Tibial artery (tissue), 4 donors: ENCODE data around the gene NOP16.

ENCODE experiments used
- DNase-seq, 2 donors: peaks; one replicate each; pipeline ENCODE4 v3.0.0-alpha.2; 2019
- H3K27ac ChIP-seq, 2 donors: fragments of 200-600 bp; sonication (generic) in 1 of 2; 1 replicate in 1 of 2; 2 replicates in 1 of 2; pipeline ENCODE4 v1.5.1; 2018 to 2019; ENCODE audit warnings: mild to moderate bottlenecking in 1 of 2
- H3K27me3 ChIP-seq, 2 donors: fragments of 200-600 bp; sonication (generic) in 1 of 2; one replicate each; pipeline versions ENCODE4 v1.5.1 to v1.6.0; 2016 to 2019
- H3K36me3 ChIP-seq, 3 donors: fragments of 200-600 bp; sonication (generic) in 2 of 3; one replicate each; pipeline ENCODE4 v1.5.1; 2016 to 2019; ENCODE audit warnings: mild to moderate bottlenecking in 2 of 3
- H3K4me1 ChIP-seq, 4 donors: fragments of 200-600 bp; sonication (generic) in 2 of 4; 1 replicate in 3 of 4; 2 replicates in 1 of 4; pipeline ENCODE4 v1.5.1; 2016 to 2019
- H3K4me3 ChIP-seq, 2 donors: fragments of 200-600 bp; sonication (generic) in 1 of 2; 1 replicate in 1 of 2; 2 replicates in 1 of 2; pipeline ENCODE4 v1.5.1; 2018 to 2019; ENCODE audit warnings: mild to moderate bottlenecking in 2 of 2
- H3K9me3 ChIP-seq, 3 donors: fragments of 200-600 bp; sonication (generic) in 1 of 3; one replicate each; pipeline ENCODE4 v1.5.1; 2016 to 2019
- intact Hi-C: fragments of 100-400 bp; cut with DNase I; formaldehyde crosslinking; loops from one replicate; pipeline ENCODE4 v1.15.0; 2023; ENCODE audit warnings: low total_unique reads
- TF ChIP-seq, protein P1 (sequence below), 2 experiments: fragments of 200-600 bp in 1 of 2; fragments of 450-650 bp in 1 of 2; IDR thresholded peaks; one replicate each; pipeline ENCODE4 v1.5.1; 2017 to 2019; ENCODE audit warnings: antibody characterized with exemption in 2 of 2, mild to moderate bottlenecking in 1 of 2, moderate library complexity in 1 of 2

The NOP16 gene

DNA sequence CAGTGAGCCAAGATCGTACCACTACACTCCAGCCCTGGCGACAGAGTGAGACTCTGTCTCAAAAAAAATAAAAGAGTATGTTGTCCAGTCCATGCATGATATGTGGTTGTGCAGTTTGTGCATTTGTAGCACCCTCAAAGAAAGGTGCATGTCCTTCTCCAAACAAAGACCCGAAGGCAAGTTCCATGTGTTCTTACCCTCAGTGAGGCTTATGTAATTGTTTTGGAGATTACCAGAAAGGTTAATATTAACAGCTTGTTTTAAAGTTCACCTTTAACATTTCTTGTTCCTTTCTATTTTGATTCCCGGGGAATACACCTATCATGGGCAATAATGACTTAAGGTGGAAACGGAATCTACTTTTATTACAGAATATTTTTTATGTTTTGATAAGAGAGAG is 49.1 kb downstream of the NOP16 start:
- no peaks in the 10 kb centered on the region for H3K27me3 ChIP-seq
- H3K9me3 ChIP-seq: no peaks in the 10 kb centered on the region
- H3K27ac ChIP-seq: no peak overlapping the region
- H3K4me3 ChIP-seq: no peak overlapping the region
- peaks cover 18 to 49% (median 29%) of the 10 kb centered on the region in 3 donors for H3K36me3 ChIP-seq
- TF ChIP-seq, protein P1, sequence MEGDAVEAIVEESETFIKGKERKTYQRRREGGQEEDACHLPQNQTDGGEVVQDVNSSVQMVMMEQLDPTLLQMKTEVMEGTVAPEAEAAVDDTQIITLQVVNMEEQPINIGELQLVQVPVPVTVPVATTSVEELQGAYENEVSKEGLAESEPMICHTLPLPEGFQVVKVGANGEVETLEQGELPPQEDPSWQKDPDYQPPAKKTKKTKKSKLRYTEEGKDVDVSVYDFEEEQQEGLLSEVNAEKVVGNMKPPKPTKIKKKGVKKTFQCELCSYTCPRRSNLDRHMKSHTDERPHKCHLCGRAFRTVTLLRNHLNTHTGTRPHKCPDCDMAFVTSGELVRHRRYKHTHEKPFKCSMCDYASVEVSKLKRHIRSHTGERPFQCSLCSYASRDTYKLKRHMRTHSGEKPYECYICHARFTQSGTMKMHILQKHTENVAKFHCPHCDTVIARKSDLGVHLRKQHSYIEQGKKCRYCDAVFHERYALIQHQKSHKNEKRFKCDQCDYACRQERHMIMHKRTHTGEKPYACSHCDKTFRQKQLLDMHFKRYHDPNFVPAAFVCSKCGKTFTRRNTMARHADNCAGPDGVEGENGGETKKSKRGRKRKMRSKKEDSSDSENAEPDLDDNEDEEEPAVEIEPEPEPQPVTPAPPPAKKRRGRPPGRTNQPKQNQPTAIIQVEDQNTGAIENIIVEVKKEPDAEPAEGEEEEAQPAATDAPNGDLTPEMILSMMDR (IDR thresholded peaks at IDR 0.05): no peak
- intact Hi-C loops: no loop called here
- DNase-seq: no peak
- H3K4me1 ChIP-seq: no peaks in the 10 kb centered on the region

DNA sequence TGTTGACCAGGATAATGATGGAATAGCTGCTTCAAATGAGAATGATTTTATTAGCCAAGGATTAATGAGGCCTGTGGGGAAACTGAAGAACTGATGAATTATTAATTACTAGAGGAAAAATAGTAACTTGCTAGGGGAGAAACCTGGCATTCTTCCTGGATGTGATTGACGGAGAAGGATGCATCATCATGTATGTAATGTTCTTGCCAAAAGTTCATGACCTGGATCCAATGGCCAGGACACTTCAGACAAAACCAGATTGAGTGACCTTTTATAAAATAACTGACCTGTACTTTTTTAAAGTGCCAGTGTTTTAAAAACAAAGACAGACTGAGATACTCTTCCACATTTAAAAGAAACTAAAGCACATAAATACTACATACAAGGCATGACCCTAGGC is 50.5 kb downstream of the NOP16 start:
- Histone ChIP-seq H3K4me3 (no peak overlapping the region), H3K27me3 (no peaks in the 10 kb centered on the region), H3K36me3 (peaks cover 15 to 44% (median 34%) of the 10 kb centered on the region in 3 donors), H3K27ac (no peak overlapping the region), H3K9me3 (no peaks in the 10 kb centered on the region), H3K4me1 (no peaks in the 10 kb centered on the region)
- intact Hi-C loops: no loop called here
- no peak for DNase-seq
- TF ChIP-seq, protein P1 (IDR thresholded peaks at IDR 0.05): no peak

DNA sequence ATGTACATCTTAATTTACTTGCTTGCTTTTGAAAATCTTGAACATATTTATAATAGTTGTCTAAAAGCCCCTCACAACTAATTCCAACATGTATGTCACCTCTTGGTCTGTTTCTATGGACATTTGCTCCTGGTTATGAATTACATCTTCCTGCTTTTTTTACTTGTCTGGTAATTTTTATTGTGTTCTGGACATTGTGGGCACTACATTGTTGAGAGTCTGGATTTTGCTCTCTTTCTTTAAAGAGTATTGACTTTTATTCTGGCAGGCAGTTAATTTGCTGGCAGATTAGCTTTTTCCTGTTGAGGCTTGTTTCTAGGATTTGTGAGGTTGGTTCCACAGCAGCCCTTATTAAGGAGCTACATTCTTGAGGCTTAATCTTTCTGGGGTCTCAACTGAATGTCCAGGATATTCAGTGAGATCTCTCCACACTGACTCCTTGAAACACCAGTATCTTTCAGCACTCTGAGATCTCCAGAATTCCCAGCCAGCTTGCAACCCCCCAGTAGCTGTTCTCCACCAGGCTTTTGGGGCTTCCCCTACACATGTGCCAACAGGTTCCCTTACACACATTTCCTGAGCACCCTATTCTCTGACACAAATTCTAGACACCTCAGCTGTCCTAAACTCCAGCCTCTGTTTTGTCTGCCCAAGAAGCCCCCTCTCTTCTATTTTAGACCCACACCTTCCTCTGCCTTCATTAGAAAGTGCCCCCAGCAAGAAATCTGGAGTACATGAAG is 54.2 kb downstream of the NOP16 start:
- H3K36me3 ChIP-seq: peaks cover 15 to 30% (median 27%) of the 10 kb centered on the region in 3 donors

More for the DNA sequence above, 54.2 kb downstream of the NOP16 start:
- no peak overlapping the region for H3K27ac ChIP-seq
- no peaks in the 10 kb centered on the region for H3K4me1 ChIP-seq
- H3K4me3 ChIP-seq: no peak overlapping the region
- intact Hi-C loops: no loop called here
- no peaks in the 10 kb centered on the region for H3K27me3 ChIP-seq
- no peaks in the 10 kb centered on the region for H3K9me3 ChIP-seq
- no peak for DNase-seq
- TF ChIP-seq, protein P1 (IDR thresholded peaks at IDR 0.05): no peak
